ENCODE measurements around the gene IDH1.
A peak's percentile ranks its signal among the peaks of the same experiment; 100 is the strongest.
"Not testable (repeated sequence)": the region's sequence is repeated elsewhere in the genome, so short reads cannot be mapped to it uniquely, and the experiment has no call there.

The IDH1 gene

GRCh38 chr2:208254871-208255556 is at the start of gene IDH1:
Gene IDH1 (minus strand): TSS chr2:208255071. CDS start chr2:208251551, 3,520 bp downstream.
- DNase-seq (ENCODE audit: low read depth in 2 of 2, low spot score in 1 of 2) = peak; percentile 90 to 96

GRCh38 chr2:208304157-208304556 is 49.3 kb upstream of the IDH1 start:
- DNase-seq (ENCODE audit: low read depth in 2 of 2, low spot score in 1 of 2) = no peak

- no peak for DNase-seq (ENCODE audit: low read depth in 2 of 2, low spot score in 1 of 2)
These were observed 46.2 kb upstream of the IDH1 start for GRCh38 chr2:208300847-208301618.

- no peak for DNase-seq (ENCODE audit: low read depth in 2 of 2, low spot score in 1 of 2)
These were observed 43.1 kb upstream of the IDH1 start for GRCh38 chr2:208297961-208298360.

GRCh38 chr2:208296610-208297009 is 41.7 kb upstream of the IDH1 start:
- DNase-seq (ENCODE audit: low read depth in 2 of 2, low spot score in 1 of 2) = no peak

- no peak for DNase-seq (ENCODE audit: low read depth in 2 of 2, low spot score in 1 of 2)
These were observed 41.0 kb upstream of the IDH1 start for GRCh38 chr2:208295834-208296233.

GRCh38 chr2:208294482-208295024 is 39.7 kb upstream of the IDH1 start:
- no peak for DNase-seq (ENCODE audit: low read depth in 2 of 2, low spot score in 1 of 2)

- no peak for DNase-seq (ENCODE audit: low read depth in 2 of 2, low spot score in 1 of 2)
These were observed 31.0 kb upstream of the IDH1 start for GRCh38 chr2:208285853-208286252.

- no peak for DNase-seq (ENCODE audit: low read depth in 2 of 2, low spot score in 1 of 2)
These were observed 26.1 kb upstream of the IDH1 start for GRCh38 chr2:208280933-208281332.

GRCh38 chr2:208280234-208280633 is 25.4 kb upstream of the IDH1 start:
- no peak for DNase-seq (ENCODE audit: low read depth in 2 of 2, low spot score in 1 of 2)

- no peak for DNase-seq (ENCODE audit: low read depth in 2 of 2, low spot score in 1 of 2)
These were observed 24.4 kb upstream of the IDH1 start for GRCh38 chr2:208279236-208279635.

- no peak for DNase-seq (ENCODE audit: low read depth in 2 of 2, low spot score in 1 of 2)
These were observed 23.7 kb upstream of the IDH1 start for GRCh38 chr2:208278549-208278948.

GRCh38 chr2:208274748-208275147 is 19.9 kb upstream of the IDH1 start:
- no peak for DNase-seq (ENCODE audit: low read depth in 2 of 2, low spot score in 1 of 2)

- no peak for DNase-seq (ENCODE audit: low read depth in 2 of 2, low spot score in 1 of 2)
These were observed 14.2 kb upstream of the IDH1 start for GRCh38 chr2:208269091-208269490.

- DNase-seq (ENCODE audit: low read depth in 2 of 2, low spot score in 1 of 2) = no peak
These were observed 13.5 kb upstream of the IDH1 start for GRCh38 chr2:208268156-208268952.

GRCh38 chr2:208267526-208267925 is 12.7 kb upstream of the IDH1 start:
- DNase-seq (ENCODE audit: low read depth in 2 of 2, low spot score in 1 of 2) = not testable (repeated sequence)

GRCh38 chr2:208266936-208267335 is 12.1 kb upstream of the IDH1 start:
- DNase-seq (ENCODE audit: low read depth in 2 of 2, low spot score in 1 of 2) = no peak

GRCh38 chr2:208266553-208266893 is 11.7 kb upstream of the IDH1 start:
- no peak for DNase-seq (ENCODE audit: low read depth in 2 of 2, low spot score in 1 of 2)

GRCh38 chr2:208265801-208266552 is 11.1 kb upstream of the IDH1 start, which contains the start of gene PIKFYVE:
Gene PIKFYVE (plus strand): TSS chr2:208266255. CDS start chr2:208271520, 5,265 bp downstream.
- peak; percentile 66 to 72 for DNase-seq (ENCODE audit: low read depth in 2 of 2, low spot score in 1 of 2)

- DNase-seq (ENCODE audit: low read depth in 2 of 2, low spot score in 1 of 2) = no peak
These were observed 10.5 kb upstream of the IDH1 start for GRCh38 chr2:208265371-208265800.

All from stimulated activated CD8-positive, alpha-beta memory T cell treated with anti-CD3 and anti-CD28 coated beads, Interleukin-4, amount 100 ng/mL, for 1 hour (primary cell).